HepG2 (cell line): ENCODE data around the gene CLP1. TPM values are rescaled to one million over a fixed set of nuclear protein-coding genes. Genes with fewer than 3 reads are reported as not detected.

Experiments used
- ARHGAP35 ChIP-seq: sonication (generic); formaldehyde crosslinking; IDR thresholded peaks from 2 replicates; pipeline ENCODE4 v1.9.0; 2022; ENCODE audit warnings: mild to moderate bottlenecking, inconsistent platforms, moderate library complexity, missing genetic modification reagents, borderline replicate concordance
- ARNT ChIP-seq: fragments of 450-650 bp; IDR thresholded peaks from 2 replicates; pipeline ENCODE4 v1.6.1; 2017
- JUN ChIP-seq: sonication (generic); formaldehyde crosslinking; IDR thresholded peaks from 2 replicates; pipeline ENCODE4 v1.4.0; 2020; ENCODE audit warnings: mild to moderate bottlenecking, missing genetic modification reagents
- MZF1 ChIP-seq: sonication (generic); formaldehyde crosslinking; IDR thresholded peaks from 2 replicates; pipeline ENCODE4 v1.8.1; 2023; ENCODE audit warnings: mild to moderate bottlenecking, missing genetic modification reagents, borderline replicate concordance
- SNRNP70 ChIP-seq: fragments of 200-400 bp; formaldehyde crosslinking; IDR thresholded peaks from 2 replicates; pipeline ENCODE4 v1.6.1; 2017; ENCODE audit warnings: mild to moderate bottlenecking, low read depth, low read length, moderate library complexity
- TERF1 ChIP-seq: sonication (generic); formaldehyde crosslinking; IDR thresholded peaks from 2 replicates; pipeline ENCODE4 v1.8.0; 2022; ENCODE audit warnings: mild to moderate bottlenecking, missing genetic modification reagents, moderate library complexity
- THAP9 ChIP-seq: sonication (generic); formaldehyde crosslinking; IDR thresholded peaks from 2 replicates; pipeline ENCODE4; 2020; ENCODE audit warnings: missing genetic modification reagents, mild to moderate bottlenecking, borderline replicate concordance
- THRA ChIP-seq: sonication (generic); formaldehyde crosslinking; IDR thresholded peaks from 2 replicates; pipeline ENCODE4 v1.4.0; 2020; ENCODE audit warnings: missing genetic modification reagents, borderline replicate concordance
- YY1 ChIP-seq: IDR thresholded peaks from 2 replicates; pipeline ENCODE4 v1.6.1; 2011; ENCODE audit warnings: low read length, low read depth, moderate library complexity, mild to moderate bottlenecking; ENCODE audit not compliant: insufficient read depth, insufficient replicate concordance
- ZNF143 ChIP-seq: sonication (generic); formaldehyde crosslinking; IDR thresholded peaks from 2 replicates; pipeline ENCODE4 v1.4.0; 2020; ENCODE audit warnings: missing genetic modification reagents
- ZNF230 ChIP-seq: sonication (generic); formaldehyde crosslinking; IDR thresholded peaks from 2 replicates; pipeline ENCODE4 v1.4.0; 2020; ENCODE audit warnings: mild to moderate bottlenecking, missing genetic modification reagents
- ZNF3 ChIP-seq: IDR thresholded peaks from 2 replicates; pipeline ENCODE4 v1.7.0; 2017; ENCODE audit warnings: inconsistent platforms
- ZNF407 ChIP-seq: sonication (generic); formaldehyde crosslinking; IDR thresholded peaks from one replicate; pipeline ENCODE4 v1.5.1; 2020; ENCODE audit warnings: mild to moderate bottlenecking, missing genetic modification reagents; ENCODE audit errors: not compliant biosample characterization
- ZSCAN25 ChIP-seq: sonication (generic); formaldehyde crosslinking; IDR thresholded peaks from 2 replicates; pipeline ENCODE4 v1.8.0; 2022; ENCODE audit warnings: mild to moderate bottlenecking, missing genetic modification reagents
- polyA plus RNA-seq, 8 experiments: library from polyadenylated mRNA; depleted of rRNA in 3 of 8; stranded (reverse) in 7 of 8; unstranded in 1 of 8; fragments of >200 nt; fragmentation: Illumina TruSeq in 4 of 8; extraction: Trizol in 4 of 8; gene quantifications; 2 replicates each; pipeline versions ENCODE4 v1.2.1 to v1.2.3, GENCODE V29; 2011 to 2016; ENCODE audit warnings: low read depth in 4 of 8, missing spikeins in 1 of 8, mixed read lengths in 1 of 8; ENCODE audit not compliant: insufficient read depth in 1 of 8
- total RNA-seq, 5 experiments: library from RNA; depleted of rRNA; stranded (reverse); fragments of >200 nt; fragmentation: Illumina TruSeq; extraction: Trizol; gene quantifications; 2 replicates each; pipeline ENCODE4 v1.2.3, GENCODE V29; 2016; ENCODE audit warnings: low read depth in 1 of 5

Gene CLP1
- total and polyA plus RNA-seq, 2 of the 13 experiments (the other 11 are each of a cell fraction or from before 2014, with no cell fraction given), result 14.6 to 24.8 TPM

- peak; percentile 63 for TF ChIP-seq YY1
- peak; percentile 57 for TF ChIP-seq ZNF407 (CRISPR knock-in tag)
- no peak for TF ChIP-seq SNRNP70
- TF ChIP-seq ARHGAP35 (CRISPR knock-in tag), result no peak; the same call in 1 of the 2 replicates
- no peak for TF ChIP-seq MZF1
- TF ChIP-seq ZNF230 (CRISPR knock-in tag), result peak; percentile 85; the same call in 1 of the 2 replicates
- TF ChIP-seq ARNT, result no peak
- TF ChIP-seq ZNF143 (CRISPR knock-in tag), result peak; percentile 99
- no peak for TF ChIP-seq ZNF3
- TF ChIP-seq JUN (CRISPR knock-in tag), result 0 out of 2 replicates have a peak, but pooled peaks have one; percentile 26
- no peak for TF ChIP-seq TERF1 (CRISPR knock-in tag)
- peak; percentile 86; the same call in 1 of the 2 replicates for TF ChIP-seq THAP9 (CRISPR knock-in tag)
- peak; percentile 88 for TF ChIP-seq ZSCAN25
- no peak for TF ChIP-seq THRA (CRISPR knock-in tag)
Observed at GRCh38 chr11:57657194-57658022, at the start of gene CLP1 (continued).
